Panc1 (cell line): ENCODE data around the gene TBC1D22B.

ENCODE experiments used
- POLR2AphosphoS5 ChIP-seq: IDR thresholded peaks from 2 replicates; pipeline ENCODE4 v1.6.1; 2012; ENCODE audit warnings: mild to moderate bottlenecking, low read depth, low read length, moderate library complexity
- TF ChIP-seq, protein P1 (sequence below): fragments of 450-650 bp; IDR thresholded peaks from 2 replicates; pipeline ENCODE4 v1.5.1; 2017; ENCODE audit warnings: mild to moderate bottlenecking

- TF ChIP-seq, protein P1, sequence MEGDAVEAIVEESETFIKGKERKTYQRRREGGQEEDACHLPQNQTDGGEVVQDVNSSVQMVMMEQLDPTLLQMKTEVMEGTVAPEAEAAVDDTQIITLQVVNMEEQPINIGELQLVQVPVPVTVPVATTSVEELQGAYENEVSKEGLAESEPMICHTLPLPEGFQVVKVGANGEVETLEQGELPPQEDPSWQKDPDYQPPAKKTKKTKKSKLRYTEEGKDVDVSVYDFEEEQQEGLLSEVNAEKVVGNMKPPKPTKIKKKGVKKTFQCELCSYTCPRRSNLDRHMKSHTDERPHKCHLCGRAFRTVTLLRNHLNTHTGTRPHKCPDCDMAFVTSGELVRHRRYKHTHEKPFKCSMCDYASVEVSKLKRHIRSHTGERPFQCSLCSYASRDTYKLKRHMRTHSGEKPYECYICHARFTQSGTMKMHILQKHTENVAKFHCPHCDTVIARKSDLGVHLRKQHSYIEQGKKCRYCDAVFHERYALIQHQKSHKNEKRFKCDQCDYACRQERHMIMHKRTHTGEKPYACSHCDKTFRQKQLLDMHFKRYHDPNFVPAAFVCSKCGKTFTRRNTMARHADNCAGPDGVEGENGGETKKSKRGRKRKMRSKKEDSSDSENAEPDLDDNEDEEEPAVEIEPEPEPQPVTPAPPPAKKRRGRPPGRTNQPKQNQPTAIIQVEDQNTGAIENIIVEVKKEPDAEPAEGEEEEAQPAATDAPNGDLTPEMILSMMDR = no peak
- TF ChIP-seq POLR2AphosphoS5 = no peak
Observed at GRCh38 chr6:37253486-37254007, 4.0 kb upstream of the TBC1D22B start.
